KMS-11 (cell line): ENCODE measurements around the gene FBXO44.

Source experiments
- H2AFZ ChIP-seq: fragments of 200-600 bp; sonication (generic); 2 replicates; pipeline ENCODE4 v1.6.1; 2016; ENCODE audit warnings: antibody characterized with exemption, mixed run types, low read depth
- H3K27ac ChIP-seq: fragments of 200-600 bp; sonication (generic); 2 replicates; pipeline ENCODE4 v1.6.1; 2016; ENCODE audit warnings: mild to moderate bottlenecking, mixed run types
- H3K27me3 ChIP-seq: fragments of 200-600 bp; sonication (generic); 2 replicates; pipeline ENCODE4 v1.6.1; 2017; ENCODE audit warnings: mild to moderate bottlenecking, low read depth, mixed run types, moderate library complexity; ENCODE audit not compliant: insufficient read depth
- H3K36me3 ChIP-seq: fragments of 200-600 bp; sonication (generic); 2 replicates; pipeline ENCODE4 v1.6.1; 2017; ENCODE audit warnings: mild to moderate bottlenecking, mixed run types; ENCODE audit not compliant: insufficient read depth
- H3K4me1 ChIP-seq: fragments of 200-600 bp; sonication (generic); 2 replicates; pipeline ENCODE4 v1.6.1; 2016; ENCODE audit warnings: mild to moderate bottlenecking, low read depth, mixed run types; ENCODE audit not compliant: poor library complexity, severe bottlenecking
- H3K4me2 ChIP-seq: fragments of 200-600 bp; sonication (generic); 2 replicates; pipeline ENCODE4 v1.7.0; 2016; ENCODE audit warnings: mild to moderate bottlenecking, mixed run types
- H3K4me3 ChIP-seq: fragments of 200-600 bp; sonication (generic); IDR thresholded peaks from 2 replicates; pipeline ENCODE4 v1.6.1; 2017; ENCODE audit warnings: low read depth, low read length, mixed read lengths; ENCODE audit not compliant: insufficient read depth
- H3K79me2 ChIP-seq: fragments of 200-600 bp; sonication (generic); 2 replicates; pipeline ENCODE4 v1.6.1; 2016; ENCODE audit warnings: low read depth, mixed run types; ENCODE audit not compliant: insufficient read depth
- H3K9ac ChIP-seq: fragments of 200-600 bp; sonication (generic); 2 replicates; pipeline ENCODE4 v1.6.1; 2016; ENCODE audit warnings: mild to moderate bottlenecking, mixed run types
- H4K20me1 ChIP-seq: fragments of 200-600 bp; sonication (generic); 2 replicates; pipeline ENCODE4 v1.6.1; 2016; ENCODE audit warnings: mild to moderate bottlenecking, mixed run types; ENCODE audit not compliant: insufficient read depth
- CTCF ChIP-seq: fragments of 200-600 bp; sonication (generic); conservative IDR thresholded peaks from 2 replicates; pipeline ENCODE4 v1.6.1; 2017; ENCODE audit warnings: low read depth, mild to moderate bottlenecking, antibody characterized with exemption, low read length, moderate library complexity, mixed read lengths

The FBXO44 gene

DNA sequence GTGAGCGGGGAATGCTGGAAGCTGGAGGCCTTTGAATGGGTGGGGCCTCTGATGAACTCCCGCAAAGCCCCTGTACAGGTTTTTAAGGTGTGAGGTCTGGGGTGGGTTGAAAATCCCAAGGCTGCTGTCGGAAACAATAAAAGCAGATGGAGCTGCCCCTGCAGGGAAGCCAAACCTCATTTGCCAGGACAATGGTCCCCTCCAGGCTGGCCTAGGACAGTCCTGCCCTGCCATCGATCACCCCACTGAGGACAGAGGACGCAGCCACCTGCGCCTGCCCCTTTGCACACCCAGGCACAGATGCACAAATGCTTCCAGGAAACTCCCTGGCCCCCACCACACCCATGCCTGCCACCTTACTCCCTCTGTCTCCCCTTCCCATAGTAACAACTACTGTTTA is 41.2 kb downstream of the FBXO44 start:
- no peak overlapping the region for H3K9ac ChIP-seq
- TF ChIP-seq CTCF, result no peak
- no peak overlapping the region for H3K27ac ChIP-seq
- H3K79me2 ChIP-seq, result no peaks in the 10 kb centered on the region
- H4K20me1 ChIP-seq, result no peaks in the 10 kb centered on the region
- no peaks in the 10 kb centered on the region for H3K36me3 ChIP-seq
- H2AFZ ChIP-seq, result no peak overlapping the region
- H3K4me3 ChIP-seq, result no peak overlapping the region
- no peaks in the 10 kb centered on the region for H3K4me1 ChIP-seq
- H3K27me3 ChIP-seq, result peaks cover 81% of the 10 kb centered on the region
- no peak overlapping the region for H3K4me2 ChIP-seq

- Histone ChIP-seq H3K4me3 (no peak overlapping the region), H3K9ac (no peak overlapping the region), H3K27ac (no peak overlapping the region), H2AFZ (no peak overlapping the region), H3K4me2 (no peak overlapping the region), H3K4me1 (no peaks in the 10 kb centered on the region), H3K79me2 (no peaks in the 10 kb centered on the region), H3K36me3 (no peaks in the 10 kb centered on the region), H3K27me3 (peaks cover 86% of the 10 kb centered on the region), H4K20me1 (no peaks in the 10 kb centered on the region)
- TF ChIP-seq CTCF, result no peak
These were observed 42.7 kb downstream of the FBXO44 start for GRCh38 chr1:11697188-11697892.

GRCh38 chr1:11697893-11698210 is 43.2 kb downstream of the FBXO44 start:
- no peaks in the 10 kb centered on the region for H3K79me2 ChIP-seq
- no peak overlapping the region for H3K9ac ChIP-seq
- TF ChIP-seq CTCF, result no peak
- H3K4me2 ChIP-seq, result no peak overlapping the region
- H3K4me3 ChIP-seq, result no peak overlapping the region
- H2AFZ ChIP-seq, result no peak overlapping the region
- no peaks in the 10 kb centered on the region for H3K4me1 ChIP-seq
- H3K27me3 ChIP-seq, result peaks cover 86% of the 10 kb centered on the region
- H3K36me3 ChIP-seq, result no peaks in the 10 kb centered on the region
- H4K20me1 ChIP-seq, result no peaks in the 10 kb centered on the region
- no peak overlapping the region for H3K27ac ChIP-seq

- H3K4me2 ChIP-seq, result no peak overlapping the region
These were observed 46.2 kb downstream of the FBXO44 start for GRCh38 chr1:11700601-11701467.

More at GRCh38 chr1:11700601-11701467, 46.2 kb downstream of the FBXO44 start:
- Histone ChIP-seq H3K27ac (no peak overlapping the region), H3K79me2 (no peaks in the 10 kb centered on the region), H3K27me3 (peaks cover 89% of the 10 kb centered on the region), H2AFZ (no peak overlapping the region), H3K4me3 (no peak overlapping the region), H3K36me3 (no peaks in the 10 kb centered on the region), H3K4me1 (no peaks in the 10 kb centered on the region), H4K20me1 (no peaks in the 10 kb centered on the region), H3K9ac (no peak overlapping the region)
- TF ChIP-seq CTCF, result no peak
